Body of pancreas (tissue), 4 donors: ENCODE measurements around the gene C21orf91. TPM values are rescaled to one million over a fixed set of nuclear protein-coding genes. Genes with fewer than 3 reads are reported as not detected.
A peak's percentile ranks its signal among the peaks of the same experiment; 100 is the strongest.

ENCODE experiments used
- ATAC-seq: fragments of 150-250 bp; one replicate; pipeline ENCODE4 v1.9.1; 2016
- DNase-seq, 4 donors: peaks; one replicate each; pipeline ENCODE4 v3.0.0-alpha.2; 2019
- H3K27ac ChIP-seq, 4 donors: fragments of 200-600 bp; sonication (generic); 1 replicate in 3 of 4; 2 replicates in 1 of 4; pipeline versions ENCODE4 v1.5.1 to v1.6.1; 2016 to 2019; ENCODE audit warnings: mild to moderate bottlenecking in 1 of 4, mixed read lengths in 1 of 4, moderate library complexity in 1 of 4
- H3K27me3 ChIP-seq, 2 donors: fragments of 200-600 bp; sonication (generic); one replicate each; pipeline ENCODE4 v1.6.0; 2016; ENCODE audit warnings: mild to moderate bottlenecking in 1 of 2
- H3K36me3 ChIP-seq, 2 donors: fragments of 200-600 bp; sonication (generic); replicated peaks in 1 of 2; 2 replicates each; pipeline ENCODE4 v1.5.1; 2016; ENCODE audit warnings: low read depth in 2 of 2; ENCODE audit not compliant: insufficient read depth in 1 of 2
- H3K4me1 ChIP-seq: fragments of 200-600 bp; sonication (generic); one replicate; pipeline ENCODE4 v1.6.0; 2016
- H3K4me3 ChIP-seq, 2 donors: fragments of 200-600 bp; sonication (generic); 1 replicate in 1 of 2; 2 replicates in 1 of 2; pipeline ENCODE4 v1.5.1; 2016 to 2019
- H3K9me3 ChIP-seq, 3 donors: fragments of 200-600 bp; sonication (generic); 1 replicate in 2 of 3; 2 replicates in 1 of 3; pipeline ENCODE4 v1.5.1; 2016
- POLR2A ChIP-seq, 3 donors: fragments of 450-650 bp; IDR thresholded peaks; one replicate each; pipeline ENCODE4 v1.6.1; 2016; ENCODE audit warnings: antibody characterized with exemption in 3 of 3, mild to moderate bottlenecking in 2 of 3
- intact Hi-C: fragments of 100-400 bp; cut with DNase I; formaldehyde crosslinking; loops from one replicate; pipeline ENCODE4 v1.15.1; 2023
- total RNA-seq, 2 donors: library from RNA; depleted of rRNA; stranded (reverse); fragments of >200 nt; gene quantifications; one replicate each; pipeline ENCODE4 v1.1.0, GENCODE V29; 2016
- TF ChIP-seq, protein P1 (sequence below), 7 experiments: fragments of 450-650 bp in 4 of 7; fragments of 200-600 bp in 3 of 7; sonication (generic) in 3 of 7; IDR thresholded peaks; one replicate each; pipeline ENCODE4 v1.5.1; 2016 to 2019; ENCODE audit warnings: antibody characterized with exemption in 7 of 7

C21orf91 gene
- total RNA-seq, 2 donors from 2014 or later: 2.0 to 7.0 TPM

- intact Hi-C loops: no loop called here
- peak overlapping the region in 3 of 4 donors; percentile 26 to 47 (median 35) for H3K27ac ChIP-seq
- no peaks in the 10 kb centered on the region for H3K27me3 ChIP-seq
- no peak overlapping the region for H3K4me3 ChIP-seq
- ATAC-seq (peak; percentile 59), DNase-seq (no peak)
- H3K9me3 ChIP-seq: no peaks in the 10 kb centered on the region
- H3K4me1 ChIP-seq: no peaks in the 10 kb centered on the region
- H3K36me3 ChIP-seq: no peaks in the 10 kb centered on the region
- TF ChIP-seq POLR2A (IDR thresholded peaks at IDR 0.05): no peak
- TF ChIP-seq, protein P1, sequence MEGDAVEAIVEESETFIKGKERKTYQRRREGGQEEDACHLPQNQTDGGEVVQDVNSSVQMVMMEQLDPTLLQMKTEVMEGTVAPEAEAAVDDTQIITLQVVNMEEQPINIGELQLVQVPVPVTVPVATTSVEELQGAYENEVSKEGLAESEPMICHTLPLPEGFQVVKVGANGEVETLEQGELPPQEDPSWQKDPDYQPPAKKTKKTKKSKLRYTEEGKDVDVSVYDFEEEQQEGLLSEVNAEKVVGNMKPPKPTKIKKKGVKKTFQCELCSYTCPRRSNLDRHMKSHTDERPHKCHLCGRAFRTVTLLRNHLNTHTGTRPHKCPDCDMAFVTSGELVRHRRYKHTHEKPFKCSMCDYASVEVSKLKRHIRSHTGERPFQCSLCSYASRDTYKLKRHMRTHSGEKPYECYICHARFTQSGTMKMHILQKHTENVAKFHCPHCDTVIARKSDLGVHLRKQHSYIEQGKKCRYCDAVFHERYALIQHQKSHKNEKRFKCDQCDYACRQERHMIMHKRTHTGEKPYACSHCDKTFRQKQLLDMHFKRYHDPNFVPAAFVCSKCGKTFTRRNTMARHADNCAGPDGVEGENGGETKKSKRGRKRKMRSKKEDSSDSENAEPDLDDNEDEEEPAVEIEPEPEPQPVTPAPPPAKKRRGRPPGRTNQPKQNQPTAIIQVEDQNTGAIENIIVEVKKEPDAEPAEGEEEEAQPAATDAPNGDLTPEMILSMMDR (IDR thresholded peaks at IDR 0.05): no peak
Measured at GRCh38 chr21:17742181-17742580, 77.0 kb downstream of the C21orf91 start.

Other genes starting within 250 kb of the C21orf91 start
- 10 to 100 TPM; 16.6 to 55.4 TPM for gene BTG3, start 206.5 kb downstream of the C21orf91 start, total RNA-seq